Mucosa of stomach (tissue), 1 donor: ENCODE data around the gene IQUB.

ENCODE experiments used
- H3K27me3 ChIP-seq: one replicate; pipeline ENCODE4 v1.7.0; 2013; ENCODE audit warnings: mild to moderate bottlenecking, low read length; ENCODE audit not compliant: control insufficient read depth, insufficient read depth
- H3K36me3 ChIP-seq: one replicate; pipeline ENCODE4 v1.7.0; 2013; ENCODE audit warnings: low read length; ENCODE audit not compliant: control insufficient read depth, insufficient read depth
- H3K4me1 ChIP-seq: one replicate; pipeline ENCODE4 v1.7.0; 2013; ENCODE audit warnings: mild to moderate bottlenecking, low read length; ENCODE audit not compliant: control insufficient read depth, insufficient read depth
- H3K4me3 ChIP-seq: one replicate; pipeline ENCODE4 v1.7.0; 2013; ENCODE audit warnings: low read length
- H3K9ac ChIP-seq: one replicate; pipeline ENCODE4 v1.7.0; 2013; ENCODE audit warnings: mild to moderate bottlenecking, low read length, moderate library complexity
- H3K9me3 ChIP-seq: one replicate; pipeline ENCODE4 v1.7.0; 2013; ENCODE audit warnings: mild to moderate bottlenecking, low read length, moderate library complexity; ENCODE audit not compliant: control insufficient read depth
- donor health status: Pancreatic carcinoma.

The IQUB gene

DNA sequence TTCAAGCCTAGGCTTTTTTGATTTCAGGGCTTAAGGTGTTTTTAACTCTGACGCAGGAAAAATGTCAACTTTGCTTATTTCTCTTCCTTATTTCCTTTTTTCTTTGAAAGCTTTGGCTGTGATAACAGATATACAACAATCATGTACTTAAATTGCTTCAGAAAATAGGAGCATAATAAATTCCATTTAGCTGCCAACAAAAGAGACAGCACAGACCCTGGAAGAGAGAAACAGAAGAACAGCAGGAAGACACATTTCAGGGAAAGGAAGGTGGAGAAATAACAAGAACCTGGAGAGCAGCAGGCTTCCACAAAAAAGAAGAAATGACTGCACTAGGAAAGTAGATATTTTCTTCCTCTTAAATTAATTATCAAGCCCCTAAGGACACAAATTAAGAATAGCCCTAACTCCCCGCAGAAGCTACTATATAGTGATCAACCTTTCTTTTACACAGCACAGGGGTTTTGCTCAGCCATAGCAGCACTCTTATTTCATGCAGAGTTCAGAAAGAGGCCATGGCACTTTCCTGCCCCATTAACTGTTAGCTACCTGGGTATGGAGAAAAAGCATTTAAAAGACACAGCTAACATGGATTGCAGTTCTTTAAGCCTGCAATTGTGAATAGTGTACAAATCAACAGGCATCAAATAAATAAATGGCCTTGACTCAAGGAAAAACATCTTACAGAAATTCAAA, 61.5 kb downstream of the IQUB start:
- no peaks in the 10 kb centered on the region for H3K27me3 ChIP-seq
- no peaks in the 10 kb centered on the region for H3K4me1 ChIP-seq
- H3K9ac ChIP-seq, result no peak overlapping the region
- no peaks in the 10 kb centered on the region for H3K36me3 ChIP-seq
- H3K4me3 ChIP-seq, result no peak overlapping the region
- H3K9me3 ChIP-seq, result no peaks in the 10 kb centered on the region

DNA sequence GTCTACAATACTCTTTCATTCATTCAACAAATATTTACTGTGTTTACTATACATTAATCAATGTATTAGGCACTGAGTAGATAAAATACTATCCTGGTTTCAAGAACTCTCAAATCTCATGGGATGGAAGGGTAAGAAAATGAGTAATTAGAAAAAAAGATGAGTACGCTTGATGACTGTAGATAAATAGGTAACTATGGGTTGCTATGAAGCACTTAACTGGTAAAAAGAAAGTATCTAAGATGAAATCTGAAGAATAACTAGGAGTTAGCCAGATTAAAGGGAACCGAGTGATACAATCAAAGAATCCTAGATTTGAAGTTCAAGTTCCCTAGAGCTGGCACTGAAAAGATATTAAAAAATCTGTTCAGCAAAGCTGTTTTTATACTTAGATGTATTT, 62.1 kb downstream of the IQUB start:
- Histone ChIP-seq H3K27me3 (no peaks in the 10 kb centered on the region), H3K9me3 (no peaks in the 10 kb centered on the region), H3K36me3 (no peaks in the 10 kb centered on the region), H3K9ac (no peak overlapping the region), H3K4me3 (no peak overlapping the region), H3K4me1 (no peaks in the 10 kb centered on the region)

DNA sequence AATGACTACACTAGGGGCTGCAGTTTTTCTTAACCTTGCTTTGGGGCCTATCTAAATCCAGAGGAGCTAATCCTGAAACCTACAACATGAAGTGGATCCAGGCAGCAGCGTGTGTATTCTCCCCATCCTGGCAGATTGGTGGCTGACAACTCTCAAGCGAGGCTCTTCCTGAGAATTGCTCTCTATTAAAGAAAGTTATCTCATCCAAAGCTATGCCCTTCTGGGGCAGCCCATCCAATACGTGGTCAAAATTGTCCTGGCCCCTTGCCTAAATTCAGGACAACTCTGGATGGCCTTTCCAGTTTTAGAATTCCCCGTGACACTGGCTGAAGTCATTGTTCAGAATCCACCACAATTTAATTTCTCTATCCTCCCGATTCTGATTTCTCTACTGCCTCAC, 66.1 kb downstream of the IQUB start:
- Histone ChIP-seq H3K4me1 (no peaks in the 10 kb centered on the region), H3K9ac (no peak overlapping the region), H3K27me3 (no peaks in the 10 kb centered on the region), H3K9me3 (no peaks in the 10 kb centered on the region), H3K36me3 (no peaks in the 10 kb centered on the region), H3K4me3 (no peak overlapping the region)

DNA sequence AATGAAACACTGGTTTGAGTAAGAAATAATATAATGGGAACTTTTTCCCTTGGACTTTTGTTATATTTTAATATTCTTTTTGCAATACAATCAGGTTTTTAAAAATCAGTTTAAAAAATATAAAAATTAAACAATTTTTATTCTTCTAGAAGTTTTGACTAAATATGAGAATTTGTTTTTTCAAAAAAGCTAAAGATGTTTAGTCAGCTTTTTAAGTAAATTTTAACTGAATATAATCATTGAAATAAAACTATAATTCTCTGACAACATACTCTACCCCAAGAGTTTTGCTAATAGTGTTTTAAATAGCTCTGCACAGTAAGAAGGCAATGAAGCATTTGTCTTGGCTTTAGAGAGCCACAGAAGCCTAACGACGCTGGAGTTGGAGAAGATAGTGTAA, 70.5 kb downstream of the IQUB start:
- Histone ChIP-seq H3K36me3 (no peaks in the 10 kb centered on the region), H3K4me1 (no peaks in the 10 kb centered on the region), H3K9me3 (no peaks in the 10 kb centered on the region), H3K9ac (no peak overlapping the region), H3K27me3 (no peaks in the 10 kb centered on the region), H3K4me3 (no peak overlapping the region)

DNA sequence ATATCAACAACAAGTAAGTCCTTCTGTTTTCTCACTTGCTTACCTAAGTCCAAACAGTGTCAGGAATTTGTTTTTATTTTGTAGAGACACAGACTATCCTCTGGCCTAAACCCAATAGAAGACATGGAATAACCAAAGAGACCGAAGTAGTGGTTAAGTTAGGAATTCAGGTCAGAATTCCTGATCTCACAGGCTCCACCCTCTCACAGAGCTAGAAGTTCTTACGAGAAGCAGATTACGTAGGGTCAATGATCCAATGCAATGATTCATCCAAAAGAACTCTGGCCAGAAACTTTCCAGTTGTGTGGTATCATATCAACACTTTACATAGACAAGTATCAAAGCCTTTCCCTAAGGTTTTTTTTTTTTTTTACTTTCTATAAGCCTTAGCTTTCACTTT, 73.8 kb downstream of the IQUB start:
- no peaks in the 10 kb centered on the region for H3K4me1 ChIP-seq
- no peak overlapping the region for H3K4me3 ChIP-seq
- H3K27me3 ChIP-seq, result no peaks in the 10 kb centered on the region
- H3K9ac ChIP-seq, result no peak overlapping the region
- no peaks in the 10 kb centered on the region for H3K36me3 ChIP-seq
- H3K9me3 ChIP-seq, result no peaks in the 10 kb centered on the region

DNA sequence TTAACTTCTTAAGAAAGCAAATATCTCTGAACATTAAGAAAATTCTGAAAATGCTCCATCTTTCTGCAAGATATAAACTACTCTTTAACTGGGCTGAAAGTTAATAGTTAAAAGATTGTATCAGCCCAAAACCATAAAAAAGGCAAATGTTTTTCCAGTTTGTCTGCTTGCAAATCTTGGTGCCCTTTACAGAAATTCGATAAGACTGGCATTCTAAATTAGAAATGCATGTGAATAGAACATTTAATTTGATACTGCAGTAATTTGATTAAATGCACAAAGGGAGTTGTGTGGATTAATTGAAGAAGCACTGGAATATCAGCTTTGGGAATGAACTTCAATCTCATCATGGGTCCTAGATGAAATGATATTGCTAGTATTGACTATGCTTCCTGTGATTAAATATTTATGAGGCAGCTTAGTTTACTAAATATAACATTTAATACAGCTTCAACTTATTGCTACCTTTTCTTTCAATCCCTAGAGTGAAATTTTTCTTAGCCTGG, 78.4 kb downstream of the IQUB start:
- no peak overlapping the region for H3K9ac ChIP-seq
- no peaks in the 10 kb centered on the region for H3K4me1 ChIP-seq
- H3K9me3 ChIP-seq, result no peaks in the 10 kb centered on the region
- no peaks in the 10 kb centered on the region for H3K36me3 ChIP-seq
- H3K4me3 ChIP-seq, result no peak overlapping the region
- H3K27me3 ChIP-seq, result no peaks in the 10 kb centered on the region

DNA sequence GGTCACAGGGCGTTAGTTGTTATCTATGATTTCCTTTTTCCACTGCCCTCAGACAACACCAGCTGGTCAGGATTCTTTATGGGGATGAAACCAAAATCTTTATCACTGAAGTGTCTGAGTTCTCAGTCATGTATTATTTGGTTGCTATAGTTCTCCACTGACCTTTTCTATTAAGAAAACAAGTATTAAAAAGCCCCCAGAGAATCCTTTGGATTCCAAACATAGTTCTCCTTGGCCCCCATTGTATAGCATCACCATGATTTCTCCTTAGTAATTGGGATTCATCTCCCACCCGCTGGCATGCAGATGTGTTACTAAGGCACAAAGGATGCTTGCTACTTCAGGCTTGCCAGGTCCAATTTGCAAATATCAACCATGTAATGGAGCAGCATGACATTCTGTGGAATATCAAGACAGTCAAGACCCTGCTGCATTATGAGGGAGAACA, 94.3 kb downstream of the IQUB start:
- no peaks in the 10 kb centered on the region for H3K4me1 ChIP-seq
- H3K27me3 ChIP-seq, result no peaks in the 10 kb centered on the region
- H3K4me3 ChIP-seq, result no peak overlapping the region
- H3K9ac ChIP-seq, result no peak overlapping the region
- no peaks in the 10 kb centered on the region for H3K9me3 ChIP-seq
- no peaks in the 10 kb centered on the region for H3K36me3 ChIP-seq

DNA sequence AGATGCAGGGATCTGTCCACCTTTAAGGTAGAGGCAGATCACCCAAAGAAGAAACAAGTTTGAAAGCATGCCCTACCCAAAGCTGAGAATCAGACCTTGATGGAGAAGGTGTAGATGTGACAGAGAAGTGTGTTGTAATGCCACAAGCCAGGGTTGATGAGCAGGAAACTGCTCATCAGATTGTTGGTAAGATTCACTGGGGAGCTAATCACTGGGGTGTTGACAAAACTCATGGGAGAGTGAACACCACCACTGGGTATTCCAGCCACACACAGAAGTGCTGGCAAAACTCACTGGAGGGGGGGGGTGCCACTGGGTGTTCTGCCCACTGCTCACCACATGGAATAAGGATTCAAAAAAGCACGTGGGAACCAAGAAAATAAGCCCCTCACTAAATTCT, 95.2 kb downstream of the IQUB start:
- no peaks in the 10 kb centered on the region for H3K4me1 ChIP-seq
- no peak overlapping the region for H3K9ac ChIP-seq
- H3K27me3 ChIP-seq, result no peaks in the 10 kb centered on the region
- H3K9me3 ChIP-seq, result no peaks in the 10 kb centered on the region
- no peaks in the 10 kb centered on the region for H3K36me3 ChIP-seq
- H3K4me3 ChIP-seq, result no peak overlapping the region

DNA sequence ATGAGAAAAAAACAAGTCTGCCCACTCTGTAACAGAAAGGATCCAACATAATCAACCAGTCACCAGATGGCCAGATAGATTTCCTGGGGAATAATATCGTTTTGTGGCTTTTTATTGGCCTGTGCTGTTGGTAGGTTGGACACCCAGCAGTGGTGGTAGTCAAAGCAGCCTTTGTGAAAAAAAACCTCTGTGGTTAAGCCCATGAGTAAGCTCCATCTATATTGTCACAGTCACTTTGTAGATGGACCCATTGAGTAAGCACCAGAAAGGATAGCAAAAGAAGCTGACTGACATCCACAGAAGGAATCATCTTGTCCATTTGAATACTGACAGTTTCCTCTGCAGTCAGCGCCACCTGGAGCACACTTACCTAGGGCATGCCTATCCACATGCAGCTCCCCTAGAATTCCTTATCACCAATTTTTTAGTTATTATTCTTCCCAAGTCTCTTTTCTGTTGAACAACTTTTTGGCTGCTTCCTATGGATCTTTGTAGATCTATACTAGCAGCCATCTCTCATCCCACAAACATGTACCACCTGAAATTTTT, 96.9 kb downstream of the IQUB start:
- H3K4me1 ChIP-seq, result no peaks in the 10 kb centered on the region
- H3K9ac ChIP-seq, result no peak overlapping the region
- H3K36me3 ChIP-seq, result no peaks in the 10 kb centered on the region
- no peaks in the 10 kb centered on the region for H3K9me3 ChIP-seq
- H3K4me3 ChIP-seq, result no peak overlapping the region
- no peaks in the 10 kb centered on the region for H3K27me3 ChIP-seq

DNA sequence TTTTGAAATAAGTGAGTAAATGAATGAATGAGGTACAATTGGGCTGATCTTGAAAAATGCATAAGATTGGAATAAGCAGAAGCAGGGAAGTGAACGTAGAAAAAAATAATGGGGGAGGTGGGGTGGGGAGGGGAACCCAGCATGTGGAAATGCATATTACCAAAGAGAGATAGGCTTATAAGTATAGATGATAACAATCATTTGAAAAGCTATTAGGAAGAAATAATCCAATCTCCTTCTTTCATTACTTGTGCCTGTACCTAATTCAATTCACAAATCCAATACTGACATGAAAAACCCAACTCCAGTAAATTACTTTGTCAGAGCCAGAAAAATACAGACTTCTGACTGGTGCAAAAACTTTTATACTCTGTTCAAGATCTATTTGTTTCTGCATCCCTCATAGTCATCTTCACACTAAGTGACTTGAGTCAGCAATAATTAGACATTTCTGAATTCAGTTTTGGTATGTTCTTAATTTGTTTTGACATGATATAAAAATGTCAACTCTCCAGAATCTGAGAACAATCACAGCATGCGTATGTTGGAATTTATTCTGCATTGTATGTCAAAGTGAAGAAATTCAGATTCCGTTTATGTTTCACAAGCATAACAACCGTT, 99.2 kb downstream of the IQUB start:
- H3K36me3 ChIP-seq, result no peaks in the 10 kb centered on the region
- H3K4me3 ChIP-seq, result no peak overlapping the region
- no peaks in the 10 kb centered on the region for H3K4me1 ChIP-seq
- no peaks in the 10 kb centered on the region for H3K27me3 ChIP-seq
- H3K9me3 ChIP-seq, result no peaks in the 10 kb centered on the region
- no peak overlapping the region for H3K9ac ChIP-seq

DNA sequence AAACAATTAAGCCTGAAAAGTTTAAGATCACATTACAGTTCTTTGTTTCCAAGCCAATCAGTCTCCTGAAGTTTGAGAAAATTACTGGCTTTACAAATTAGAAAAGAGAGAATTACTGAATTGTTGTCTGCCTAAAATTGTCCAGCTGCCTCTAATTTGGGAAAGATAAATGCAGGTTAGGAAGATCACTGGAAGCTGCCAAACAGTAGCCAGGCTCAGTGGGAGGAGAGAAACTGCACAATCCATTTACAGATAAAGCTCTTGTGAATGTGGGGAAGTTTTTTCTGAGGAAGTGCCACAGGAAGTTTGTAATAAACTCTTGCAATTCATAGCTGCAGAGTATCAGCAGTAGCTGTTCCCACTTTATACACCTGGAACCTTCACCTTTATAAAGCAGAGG, 100.7 kb downstream of the IQUB start:
- Histone ChIP-seq H3K9ac (no peak overlapping the region), H3K27me3 (no peaks in the 10 kb centered on the region), H3K4me1 (no peaks in the 10 kb centered on the region), H3K9me3 (no peaks in the 10 kb centered on the region), H3K36me3 (no peaks in the 10 kb centered on the region), H3K4me3 (no peak overlapping the region)

DNA sequence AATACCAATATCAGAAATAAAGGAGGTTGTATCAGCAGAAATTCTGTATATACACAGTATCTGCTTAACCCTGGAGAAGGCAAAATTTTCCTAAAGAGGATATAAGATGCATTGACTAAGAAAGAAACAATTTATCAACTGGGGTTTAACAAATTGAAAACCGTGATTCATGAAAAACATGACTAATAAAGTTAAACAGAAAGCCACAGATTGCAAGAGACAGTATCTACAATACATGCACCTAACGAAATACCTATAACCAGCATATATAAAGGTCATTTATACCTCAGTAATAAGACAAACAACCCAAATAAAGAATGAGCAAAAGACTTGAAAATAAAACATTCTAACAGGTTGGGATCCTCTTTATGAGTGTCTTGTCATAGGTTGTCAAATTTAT, 101.8 kb downstream of the IQUB start:
- Histone ChIP-seq H3K4me1 (no peaks in the 10 kb centered on the region), H3K4me3 (no peak overlapping the region), H3K36me3 (no peaks in the 10 kb centered on the region), H3K9me3 (no peaks in the 10 kb centered on the region), H3K27me3 (no peaks in the 10 kb centered on the region), H3K9ac (no peak overlapping the region)
